GM12875 (cell line): Measurements from ENCODE around the gene LY6G6C.

ENCODE experiments used
- H3K4me3 ChIP-seq: one replicate; pipeline ENCODE4 v1.5.1; 2011; ENCODE audit warnings: low read depth, low read length, control low read depth
- TF ChIP-seq, protein P1 (sequence below): IDR thresholded peaks from 2 replicates; pipeline ENCODE4 v1.5.1; 2011; ENCODE audit warnings: low read depth, mild to moderate bottlenecking, control low read depth, inconsistent platforms, low read length, moderate library complexity, borderline replicate concordance; ENCODE audit not compliant: insufficient read depth

LY6G6C gene

DNA sequence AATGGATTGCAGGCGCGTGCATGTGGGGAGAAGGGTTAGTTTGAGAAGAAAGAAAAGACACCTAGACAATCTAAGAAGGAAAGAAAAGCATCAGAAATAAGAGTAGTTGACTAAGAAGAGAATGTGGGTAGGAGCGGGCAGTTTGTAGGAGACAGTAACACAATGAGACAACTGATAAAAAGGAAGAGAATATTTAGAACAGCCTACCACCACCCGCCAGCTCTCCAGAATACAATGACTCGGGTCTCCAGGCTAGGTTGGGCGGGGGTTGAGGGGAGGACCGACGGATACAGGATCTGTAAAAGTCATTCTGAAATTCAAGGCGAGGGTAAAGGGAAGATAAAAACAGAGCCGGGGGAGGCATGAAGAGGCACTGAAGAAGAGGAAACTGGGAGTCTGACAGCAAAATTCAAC lies 19.1 kb downstream of the LY6G6C start:
- peak overlapping the region; percentile 62 for H3K4me3 ChIP-seq
- TF ChIP-seq, protein P1, sequence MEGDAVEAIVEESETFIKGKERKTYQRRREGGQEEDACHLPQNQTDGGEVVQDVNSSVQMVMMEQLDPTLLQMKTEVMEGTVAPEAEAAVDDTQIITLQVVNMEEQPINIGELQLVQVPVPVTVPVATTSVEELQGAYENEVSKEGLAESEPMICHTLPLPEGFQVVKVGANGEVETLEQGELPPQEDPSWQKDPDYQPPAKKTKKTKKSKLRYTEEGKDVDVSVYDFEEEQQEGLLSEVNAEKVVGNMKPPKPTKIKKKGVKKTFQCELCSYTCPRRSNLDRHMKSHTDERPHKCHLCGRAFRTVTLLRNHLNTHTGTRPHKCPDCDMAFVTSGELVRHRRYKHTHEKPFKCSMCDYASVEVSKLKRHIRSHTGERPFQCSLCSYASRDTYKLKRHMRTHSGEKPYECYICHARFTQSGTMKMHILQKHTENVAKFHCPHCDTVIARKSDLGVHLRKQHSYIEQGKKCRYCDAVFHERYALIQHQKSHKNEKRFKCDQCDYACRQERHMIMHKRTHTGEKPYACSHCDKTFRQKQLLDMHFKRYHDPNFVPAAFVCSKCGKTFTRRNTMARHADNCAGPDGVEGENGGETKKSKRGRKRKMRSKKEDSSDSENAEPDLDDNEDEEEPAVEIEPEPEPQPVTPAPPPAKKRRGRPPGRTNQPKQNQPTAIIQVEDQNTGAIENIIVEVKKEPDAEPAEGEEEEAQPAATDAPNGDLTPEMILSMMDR = no peak

DNA sequence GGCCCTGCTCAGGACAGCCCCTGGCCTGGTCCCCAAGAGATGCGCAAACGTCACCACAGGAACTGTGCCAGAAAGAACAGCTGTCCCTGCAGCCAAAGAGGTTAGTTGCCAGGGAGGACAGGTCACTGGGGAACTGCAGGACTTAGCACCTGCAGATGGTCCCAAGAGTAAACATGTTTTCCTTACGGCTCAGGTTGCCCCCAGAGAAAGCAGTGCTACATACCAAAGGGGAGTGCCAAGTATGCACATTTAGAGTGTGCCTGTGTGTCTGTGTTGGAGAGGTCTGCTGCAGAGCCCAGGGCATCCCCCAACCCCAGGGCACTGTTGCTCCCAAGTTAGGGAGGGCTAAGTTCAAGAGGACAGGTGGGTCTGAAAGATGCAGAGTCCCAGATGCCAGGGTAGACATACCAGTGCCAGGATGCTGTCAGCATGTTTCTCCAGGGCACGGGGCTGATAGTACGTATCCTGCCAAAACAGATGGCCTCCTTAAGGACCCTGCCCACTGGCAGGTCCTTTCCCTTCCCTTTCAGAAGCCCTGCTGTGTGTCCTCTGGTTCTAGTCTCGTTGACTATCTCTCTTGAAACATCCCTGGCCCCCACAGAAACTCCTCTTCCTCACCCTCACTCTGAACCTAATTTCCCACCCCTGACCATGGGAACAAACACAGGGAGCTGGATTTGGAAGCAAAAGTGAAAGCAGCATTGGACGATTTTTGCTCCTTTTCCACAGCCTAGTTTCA lies 19.7 kb downstream of the LY6G6C start:
- peak overlapping the region; percentile 62 for H3K4me3 ChIP-seq

DNA sequence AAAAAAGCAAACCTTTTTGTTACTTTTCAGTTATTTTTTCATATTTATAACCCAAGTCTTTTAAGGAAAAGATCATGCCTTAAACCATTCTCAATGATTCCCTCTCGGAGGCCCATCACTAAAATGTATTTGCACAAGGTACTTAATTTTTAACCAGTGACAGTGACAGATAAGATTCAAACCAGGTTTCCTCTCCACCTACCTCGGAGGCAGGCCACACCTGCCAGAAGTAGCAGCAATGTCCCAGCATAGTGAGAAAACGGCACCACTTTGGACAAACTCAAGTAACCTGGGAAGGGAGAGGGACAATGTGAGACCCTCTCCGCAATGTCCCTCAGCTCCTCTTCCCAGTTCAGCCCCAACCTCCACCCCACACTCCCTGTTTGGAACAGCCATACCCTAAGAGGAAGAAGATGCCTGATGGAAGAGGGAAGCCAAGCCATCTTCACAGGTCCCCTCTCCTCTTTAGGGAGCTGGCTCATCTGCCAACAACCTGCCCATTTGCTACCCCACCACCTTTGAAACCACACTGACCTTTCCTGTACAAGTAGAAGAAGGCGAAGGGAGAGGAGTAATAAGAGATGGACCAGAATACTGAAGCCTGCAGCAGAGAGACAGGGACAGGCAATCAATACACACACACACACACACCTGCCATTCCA lies 20.7 kb downstream of the LY6G6C start:
- TF ChIP-seq, protein P1 = no peak
- no peak overlapping the region for H3K4me3 ChIP-seq

More for the DNA sequence above, 19.7 kb downstream of the LY6G6C start:
- TF ChIP-seq, protein P1 = no peak

DNA sequence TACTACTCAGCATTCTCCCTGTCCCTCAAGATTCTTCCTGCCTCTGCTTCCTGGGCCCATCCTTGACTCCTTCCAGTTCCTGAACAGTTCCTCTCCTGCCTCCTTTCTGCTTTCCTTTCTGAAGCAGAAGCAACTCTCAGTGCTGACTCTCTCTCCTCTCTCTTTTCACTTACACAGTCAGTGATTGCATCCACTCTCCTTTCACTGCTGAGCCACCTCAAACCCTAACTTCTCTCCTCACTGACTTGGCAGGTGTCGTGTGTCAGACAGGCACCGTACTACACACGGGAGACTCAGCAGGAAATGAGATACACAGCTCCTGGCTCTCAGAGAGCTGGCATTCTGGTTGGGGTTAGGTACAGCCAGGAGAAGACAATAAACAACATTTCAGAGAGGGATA lies 24.0 kb downstream of the LY6G6C start:
- no peak overlapping the region for H3K4me3 ChIP-seq
- TF ChIP-seq, protein P1 = no peak

DNA sequence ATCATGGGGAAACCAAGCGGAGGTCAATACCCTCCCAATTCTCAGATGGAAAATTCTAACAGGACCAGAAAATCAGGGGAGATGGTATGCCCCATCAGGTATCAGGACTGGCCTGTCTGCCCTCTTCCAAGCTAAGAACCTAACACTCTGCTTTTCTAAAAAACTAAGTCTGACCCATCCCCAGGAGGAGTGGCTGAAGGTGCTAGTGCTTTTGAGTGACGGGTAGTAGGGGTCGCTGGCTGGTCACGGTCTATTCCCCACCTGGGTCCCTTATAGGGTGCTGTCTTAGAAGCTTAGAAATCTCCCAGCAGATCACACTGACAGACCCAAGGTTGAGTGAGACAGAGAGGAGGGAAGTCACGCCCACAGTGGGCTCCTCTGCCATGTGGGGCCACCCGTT lies 28.0 kb downstream of the LY6G6C start:
- no peak overlapping the region for H3K4me3 ChIP-seq

DNA sequence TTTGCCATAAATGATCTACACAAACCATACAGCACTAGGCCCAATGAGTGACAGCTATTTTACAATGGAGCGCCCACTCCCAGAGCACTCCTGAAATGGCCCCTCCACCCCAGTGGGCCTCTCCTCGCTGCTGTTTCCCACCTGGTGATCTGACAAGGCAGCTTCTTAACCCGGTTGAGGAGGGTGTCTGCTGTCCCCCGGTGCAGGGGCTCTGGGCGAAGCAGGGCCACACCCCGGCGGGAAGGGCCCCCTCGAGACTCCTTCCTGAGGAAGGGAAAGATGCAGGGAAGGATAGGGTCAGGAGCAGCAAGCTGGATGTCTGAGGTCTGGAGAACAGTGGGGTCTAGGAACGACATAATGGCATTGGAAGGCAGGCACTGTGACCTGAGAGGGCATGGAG lies 28.7 kb downstream of the LY6G6C start:
- no peak overlapping the region for H3K4me3 ChIP-seq
- TF ChIP-seq, protein P1 = no peak

More for the DNA sequence above, 28.0 kb downstream of the LY6G6C start:
- TF ChIP-seq, protein P1 = no peak

DNA sequence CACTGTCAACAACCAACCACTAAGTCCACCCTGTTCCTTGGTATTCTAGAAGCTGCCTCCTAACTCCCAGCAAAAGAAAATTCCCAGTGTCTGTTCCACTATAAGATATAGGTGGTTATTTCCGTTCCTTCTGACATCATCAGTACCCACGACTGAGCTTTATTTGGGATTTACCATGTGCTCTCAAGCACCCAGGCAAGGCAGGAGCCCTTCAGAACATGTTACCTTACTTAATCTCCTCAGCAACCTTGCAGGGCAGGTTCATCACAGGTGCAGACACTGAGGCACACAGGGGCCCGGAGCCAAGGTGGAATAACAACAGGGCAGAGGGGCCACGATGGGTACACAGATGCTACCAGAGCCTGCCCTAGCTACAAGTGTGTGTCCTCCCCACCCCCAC lies 29.2 kb downstream of the LY6G6C start:
- TF ChIP-seq, protein P1 = no peak
- no peak overlapping the region for H3K4me3 ChIP-seq
